NCI-H526 (cell line): Measurements from ENCODE around the gene C1orf141.
"Not testable (repeated sequence)": the region's sequence is repeated elsewhere in the genome, so short reads cannot be mapped to it uniquely, and the experiment has no call there.

ENCODE experiments used
- DNase-seq, 2 experiments: peaks; one replicate each; lab custom pipeline; 2025; lab: John Stamatoyannopoulos, UW

Gene C1orf141

GRCh38 chr1:67142931-67143330, 8.2 kb upstream of the C1orf141 start:
- DNase-seq, result no peak

GRCh38 chr1:67141832-67142231, 7.1 kb upstream of the C1orf141 start:
- not testable (repeated sequence) for DNase-seq

GRCh38 chr1:67140460-67140859, 5.7 kb upstream of the C1orf141 start:
- no peak for DNase-seq

GRCh38 chr1:67138813-67139499, 4.2 kb upstream of the C1orf141 start:
- peak in 1 of 2 experiments; percentile 51 for DNase-seq

GRCh38 chr1:67137307-67137753, 2.6 kb upstream of the C1orf141 start:
- peak in 1 of 2 experiments; percentile 35 for DNase-seq

GRCh38 chr1:67135354-67135753, 584 bp upstream of the C1orf141 start:
- DNase-seq, result peak; percentile 92 to 97

GRCh38 chr1:67133177-67133576, 1.6 kb downstream of the C1orf141 start:
- DNase-seq, result no peak

- DNase-seq, result peak; percentile 25 to 50
These were observed 4.1 kb downstream of the C1orf141 start for GRCh38 chr1:67130673-67131072.

GRCh38 chr1:67126974-67127373, 7.8 kb downstream of the C1orf141 start:
- DNase-seq, result no peak

GRCh38 chr1:67126111-67126746, 8.5 kb downstream of the C1orf141 start:
- DNase-seq, result no peak

- DNase-seq, result no peak
These were observed 10.3 kb downstream of the C1orf141 start for GRCh38 chr1:67124455-67124854.

- no peak for DNase-seq
These were observed 13.7 kb downstream of the C1orf141 start for GRCh38 chr1:67120855-67121619.

GRCh38 chr1:67118646-67119045, 16.1 kb downstream of the C1orf141 start:
- no peak for DNase-seq

- DNase-seq, result no peak
These were observed 16.6 kb downstream of the C1orf141 start for GRCh38 chr1:67118191-67118590.

GRCh38 chr1:67114162-67114561, 20.6 kb downstream of the C1orf141 start:
- DNase-seq, result no peak

GRCh38 chr1:67110352-67110751, 24.4 kb downstream of the C1orf141 start:
- DNase-seq, result no peak

GRCh38 chr1:67105508-67105907, 29.3 kb downstream of the C1orf141 start:
- no peak for DNase-seq

GRCh38 chr1:67103548-67103947, 31.2 kb downstream of the C1orf141 start:
- DNase-seq, result peak in 1 of 2 experiments; percentile 13

- no peak for DNase-seq
These were observed 33.9 kb downstream of the C1orf141 start for GRCh38 chr1:67100833-67101232.

GRCh38 chr1:67097305-67097704, 37.5 kb downstream of the C1orf141 start:
- DNase-seq, result peak in 1 of 2 experiments; percentile 3

- DNase-seq, result no peak
These were observed 40.6 kb downstream of the C1orf141 start for GRCh38 chr1:67094191-67094590.

- DNase-seq, result no peak
These were observed 45.0 kb downstream of the C1orf141 start for GRCh38 chr1:67089685-67090208.

- DNase-seq, result no peak
These were observed 46.3 kb downstream of the C1orf141 start for GRCh38 chr1:67088440-67088839.
